Endodermal cell (in vitro differentiated cells): ENCODE data around the gene EMC10. TPM values are rescaled to one million over a fixed set of nuclear protein-coding genes. Genes with fewer than 3 reads are reported as not detected.
"Not testable (repeated sequence)": the region's sequence is repeated elsewhere in the genome, so short reads cannot be mapped to it uniquely, and the experiment has no call there.

Source experiments
- DNase-seq: peaks from one replicate; pipeline ENCODE4 v3.0.0-alpha.2; 2017
- H3K27ac ChIP-seq: 2 replicates; pipeline ENCODE4 v1.5.1; 2013; ENCODE audit warnings: mild to moderate bottlenecking, low read depth, low read length, moderate library complexity
- H3K27me3 ChIP-seq: 2 replicates; pipeline ENCODE4 v1.6.1; 2013; ENCODE audit warnings: mild to moderate bottlenecking, low read length, moderate library complexity; ENCODE audit not compliant: insufficient read depth, control insufficient read depth, poor library complexity, severe bottlenecking
- H3K36me3 ChIP-seq: 2 replicates; pipeline ENCODE4 v1.7.0; 2013; ENCODE audit warnings: mild to moderate bottlenecking, low read length, moderate library complexity; ENCODE audit not compliant: control insufficient read depth, insufficient read depth
- H3K4me1 ChIP-seq: one replicate; pipeline ENCODE4 v1.7.0; 2013; ENCODE audit warnings: low read length; ENCODE audit not compliant: control insufficient read depth, insufficient read depth
- H3K4me3 ChIP-seq: 2 replicates; pipeline ENCODE4 v1.5.1; 2013; ENCODE audit warnings: mild to moderate bottlenecking, low read length, moderate library complexity
- H3K9ac ChIP-seq: 2 replicates; pipeline ENCODE4 v1.6.1; 2013; ENCODE audit warnings: mild to moderate bottlenecking, low read length, moderate library complexity; ENCODE audit not compliant: poor library complexity, severe bottlenecking; ENCODE audit errors: extremely low read depth
- H3K9me3 ChIP-seq: 2 replicates; pipeline ENCODE4 v1.6.1; 2013; ENCODE audit warnings: mild to moderate bottlenecking, low read length, moderate library complexity; ENCODE audit not compliant: control insufficient read depth
- H3K27ac Mint-ChIP-seq: 2 replicates; pipeline ENCODE4 v1.8.0; 2020; ENCODE audit warnings: mixed read lengths
- H3K27me3 Mint-ChIP-seq: 2 replicates; pipeline ENCODE4 v1.8.0; 2021; ENCODE audit warnings: mild to moderate bottlenecking, mixed read lengths; ENCODE audit not compliant: insufficient read depth
- H3K36me3 Mint-ChIP-seq: 2 replicates; pipeline ENCODE4 v1.8.0; 2020; ENCODE audit warnings: low read depth, mixed read lengths
- H3K4me1 Mint-ChIP-seq: 2 replicates; pipeline ENCODE4 v1.8.0; 2020; ENCODE audit warnings: mixed read lengths
- H3K4me3 Mint-ChIP-seq: 2 replicates; pipeline ENCODE4 v1.8.0; 2020; ENCODE audit warnings: mild to moderate bottlenecking, moderate library complexity, mixed read lengths
- H3K9me3 Mint-ChIP-seq: 2 replicates; pipeline ENCODE4 v1.8.0; 2020; ENCODE audit warnings: mild to moderate bottlenecking, mixed read lengths
- WGBS, 2 experiments: methylation state at CpG; one replicate each; pipeline versions ENCODE4 v1.1.5 to v1.1.7; 2013; ENCODE audit warnings: missing lambda C conversion rate in 2 of 2, mixed read lengths in 1 of 2; ENCODE audit not compliant: insufficient coverage in 1 of 2, insufficient read length in 1 of 2; 5-methylcytosine and 5-hydroxymethylcytosine counted together
- total RNA-seq, 2 donors: library from RNA; stranded (reverse); fragmentation: NEBNext Ultra II Directional in 1 of 2; extraction: Animal tissue kit (Norgen Biotek cat#: 25700) in 1 of 2; gene quantifications; 2 replicates in 1 of 2; 3 replicates in 1 of 2; pipeline ENCODE4 v1.2.1, GENCODE V29; 2021
- TF ChIP-seq, protein P1 (sequence below): fragments of 200-600 bp; sonication (generic); conservative IDR thresholded peaks from 2 replicates; pipeline ENCODE4 v1.5.0; 2021; ENCODE audit warnings: antibody characterized with exemption, mild to moderate bottlenecking

EMC10 gene
- total RNA-seq, 2 donors from 2014 or later = 119 to 123 TPM

DNA sequence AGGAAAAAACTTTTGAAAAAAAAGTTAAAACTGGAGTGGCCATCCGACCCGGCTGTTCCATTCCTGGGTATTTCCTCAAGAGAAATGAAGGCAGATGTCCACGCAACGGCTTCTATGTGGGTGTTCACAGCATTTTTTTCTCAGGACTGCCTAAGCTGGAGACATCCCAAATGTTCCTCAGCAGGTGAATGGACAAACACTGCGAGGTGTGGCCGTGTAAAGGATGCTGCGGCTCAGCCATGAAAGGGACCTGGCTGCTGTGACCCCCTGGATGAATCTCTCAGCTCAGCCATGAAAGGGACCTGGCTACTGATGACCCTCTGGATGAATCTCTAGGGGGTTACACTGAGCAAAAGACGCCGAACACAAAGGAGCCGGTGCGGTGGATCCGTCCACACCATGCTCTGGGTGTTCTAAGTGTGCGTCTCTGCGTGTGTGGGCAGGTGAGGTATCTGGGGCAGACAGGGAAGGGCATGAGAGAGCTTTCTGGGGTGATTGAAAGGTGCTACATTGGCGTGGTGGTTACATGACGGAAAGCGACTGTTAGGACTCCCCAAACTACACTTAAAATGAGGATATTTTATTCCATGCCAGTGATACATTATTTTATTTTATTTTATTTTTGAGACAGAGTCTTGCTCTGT, 44.6 kb downstream of the EMC10 start:
- no peaks in the 10 kb centered on the region for H3K27me3 ChIP-seq
- no peak overlapping the region for H3K9ac ChIP-seq
- DNase-seq = no peak
- H3K4me1 ChIP-seq = no peaks in the 10 kb centered on the region
- Mint-ChIP-seq H3K9me3 (peaks cover 5% of the 10 kb centered on the region), H3K4me1 (no peaks in the 10 kb centered on the region), H3K27me3 (peaks cover 23% of the 10 kb centered on the region), H3K4me3 (no peak overlapping the region), H3K36me3 (no peaks in the 10 kb centered on the region), H3K27ac (no peak overlapping the region)
- H3K27ac ChIP-seq = no peak overlapping the region
- TF ChIP-seq, protein P1, sequence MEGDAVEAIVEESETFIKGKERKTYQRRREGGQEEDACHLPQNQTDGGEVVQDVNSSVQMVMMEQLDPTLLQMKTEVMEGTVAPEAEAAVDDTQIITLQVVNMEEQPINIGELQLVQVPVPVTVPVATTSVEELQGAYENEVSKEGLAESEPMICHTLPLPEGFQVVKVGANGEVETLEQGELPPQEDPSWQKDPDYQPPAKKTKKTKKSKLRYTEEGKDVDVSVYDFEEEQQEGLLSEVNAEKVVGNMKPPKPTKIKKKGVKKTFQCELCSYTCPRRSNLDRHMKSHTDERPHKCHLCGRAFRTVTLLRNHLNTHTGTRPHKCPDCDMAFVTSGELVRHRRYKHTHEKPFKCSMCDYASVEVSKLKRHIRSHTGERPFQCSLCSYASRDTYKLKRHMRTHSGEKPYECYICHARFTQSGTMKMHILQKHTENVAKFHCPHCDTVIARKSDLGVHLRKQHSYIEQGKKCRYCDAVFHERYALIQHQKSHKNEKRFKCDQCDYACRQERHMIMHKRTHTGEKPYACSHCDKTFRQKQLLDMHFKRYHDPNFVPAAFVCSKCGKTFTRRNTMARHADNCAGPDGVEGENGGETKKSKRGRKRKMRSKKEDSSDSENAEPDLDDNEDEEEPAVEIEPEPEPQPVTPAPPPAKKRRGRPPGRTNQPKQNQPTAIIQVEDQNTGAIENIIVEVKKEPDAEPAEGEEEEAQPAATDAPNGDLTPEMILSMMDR = no peak
- H3K9me3 ChIP-seq = no peaks in the 10 kb centered on the region
- H3K4me3 ChIP-seq = no peak overlapping the region
- H3K36me3 ChIP-seq = no peaks in the 10 kb centered on the region
- WGBS, 2 experiments = 91 to 95% methylated on average over 11 to 14 of the region's 17 CpGs

DNA sequence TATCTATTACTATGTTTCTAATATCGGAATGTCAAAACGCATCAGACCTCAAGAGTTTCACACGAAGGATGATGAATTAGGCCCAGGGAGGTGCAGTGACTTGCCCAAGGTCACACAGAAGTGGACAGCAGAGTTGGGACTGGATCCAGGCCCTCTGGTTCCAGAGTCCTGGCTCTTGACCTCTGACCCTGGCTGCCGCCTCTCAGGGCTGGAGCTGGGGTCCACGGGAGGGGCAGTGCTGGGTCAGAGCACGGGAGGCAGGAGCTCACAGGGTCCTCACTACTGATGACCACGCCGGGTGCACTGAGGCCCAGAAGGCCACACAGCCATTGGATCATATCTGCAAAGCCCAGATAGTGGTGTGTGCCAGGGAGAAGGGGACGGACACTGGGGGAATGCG, 46.6 kb downstream of the EMC10 start:
- Mint-ChIP-seq H3K27me3 (peaks cover 23% of the 10 kb centered on the region), H3K27ac (no peak overlapping the region), H3K4me1 (no peaks in the 10 kb centered on the region), H3K36me3 (no peaks in the 10 kb centered on the region), H3K9me3 (peaks cover 5% of the 10 kb centered on the region), H3K4me3 (no peak overlapping the region)
- no peaks in the 10 kb centered on the region for H3K36me3 ChIP-seq
- H3K27ac ChIP-seq = no peak overlapping the region
- no peaks in the 10 kb centered on the region for H3K27me3 ChIP-seq
- TF ChIP-seq, protein P1 = no peak
- H3K4me1 ChIP-seq = no peaks in the 10 kb centered on the region
- DNase-seq = no peak
- WGBS, 2 experiments = 89 to 98% methylated on average over 10 of the region's 10 CpGs
- H3K9ac ChIP-seq = no peak overlapping the region
- H3K4me3 ChIP-seq = no peak overlapping the region
- no peaks in the 10 kb centered on the region for H3K9me3 ChIP-seq

DNA sequence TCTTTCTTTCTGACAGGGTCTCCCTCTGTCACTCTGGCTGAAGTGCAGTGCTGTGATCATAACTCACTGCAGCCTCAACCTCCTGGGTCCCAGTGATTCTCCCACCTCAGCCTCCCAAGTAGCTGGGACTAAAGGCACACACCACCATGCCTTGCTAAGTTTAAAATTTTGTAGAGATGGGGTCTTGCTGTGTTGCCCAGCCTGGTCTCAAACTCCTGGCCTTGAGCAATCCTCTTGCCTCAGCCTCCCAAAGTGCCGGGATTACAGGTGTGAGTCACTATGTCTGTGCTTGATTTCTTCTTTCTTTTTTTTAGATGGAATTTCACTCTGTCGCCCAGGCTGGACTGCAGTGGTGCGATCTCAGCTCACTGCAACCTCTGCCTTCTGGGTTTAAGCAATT, 51.7 kb downstream of the EMC10 start:
- Mint-ChIP-seq H3K9me3 (peaks cover 12% of the 10 kb centered on the region), H3K27me3 (peaks cover 35% of the 10 kb centered on the region)
- not testable (repeated sequence) for H3K27ac Mint-ChIP-seq, H3K27me3 ChIP-seq, H3K36me3 ChIP-seq, H3K4me3 Mint-ChIP-seq, H3K4me1 Mint-ChIP-seq, H3K27ac ChIP-seq, H3K36me3 Mint-ChIP-seq, DNase-seq, H3K4me3 ChIP-seq, H3K9ac ChIP-seq, H3K4me1 ChIP-seq, H3K9me3 ChIP-seq
- 92 to 95% methylated on average over 3 of the region's 3 CpGs for WGBS, 2 experiments

DNA sequence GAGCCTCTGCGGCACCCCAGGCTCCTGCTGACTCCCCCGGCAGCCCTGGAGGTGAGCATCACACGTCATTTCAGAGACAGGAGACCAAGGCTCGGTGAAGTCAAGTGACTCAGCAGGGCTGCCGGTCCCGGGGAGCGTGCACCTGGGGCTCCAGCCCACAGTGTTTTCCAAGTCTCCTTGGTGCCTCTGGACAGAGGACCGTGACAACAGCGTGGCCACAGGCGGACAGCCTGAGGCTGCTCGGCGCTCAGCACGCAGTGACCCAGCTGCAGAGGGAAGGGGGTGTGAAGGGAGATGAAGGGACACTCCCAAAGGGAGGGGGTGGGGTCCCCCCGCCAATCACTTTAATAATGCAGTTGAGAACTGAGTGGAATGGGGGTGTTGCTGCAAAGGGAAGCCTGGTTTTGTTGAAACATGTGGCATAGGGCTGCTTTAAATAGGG, 54.9 kb downstream of the EMC10 start:
- Histone ChIP-seq H3K27me3 (no peaks in the 10 kb centered on the region), H3K4me1 (no peaks in the 10 kb centered on the region), H3K9ac (no peak overlapping the region), H3K36me3 (no peaks in the 10 kb centered on the region), H3K4me3 (no peak overlapping the region), H3K9me3 (peaks cover 20% of the 10 kb centered on the region), H3K27ac (no peak overlapping the region)
- H3K4me3 Mint-ChIP-seq = no peak overlapping the region
- H3K9me3 Mint-ChIP-seq = peaks cover 19% of the 10 kb centered on the region
- DNase-seq = peak; percentile 44
- H3K36me3 Mint-ChIP-seq = no peaks in the 10 kb centered on the region
- H3K27me3 Mint-ChIP-seq = peaks cover 41% of the 10 kb centered on the region
- H3K4me1 Mint-ChIP-seq = no peaks in the 10 kb centered on the region
- no peak overlapping the region for H3K27ac Mint-ChIP-seq
- TF ChIP-seq, protein P1 = no peak
- WGBS, 2 experiments = 83 to 88% methylated on average over 5 to 14 of the region's 14 CpGs
